Astrocyte of the spinal cord (primary cell): ENCODE measurements around the gene LINC01488.

ENCODE experiments used
- DNase-seq: peaks from one replicate; pipeline ENCODE4 v3.0.0; 2011; ENCODE audit warnings: low read depth, low spot score
- H3K4me3 ChIP-seq: 2 replicates; pipeline ENCODE4 v1.5.1; 2011; ENCODE audit warnings: low read depth, mild to moderate bottlenecking, low read length, moderate library complexity
- in situ Hi-C: cut with HindIII; loops from 2 replicates; pipeline ENCODE4 v1.10.0; 2017; ENCODE audit warnings: low sequenced_read_pairs
- TF ChIP-seq, protein P1 (sequence below): IDR thresholded peaks from 2 replicates; pipeline ENCODE4 v1.5.1; 2012; ENCODE audit warnings: low read depth, mild to moderate bottlenecking, low read length, inconsistent platforms

LINC01488 gene

DNA sequence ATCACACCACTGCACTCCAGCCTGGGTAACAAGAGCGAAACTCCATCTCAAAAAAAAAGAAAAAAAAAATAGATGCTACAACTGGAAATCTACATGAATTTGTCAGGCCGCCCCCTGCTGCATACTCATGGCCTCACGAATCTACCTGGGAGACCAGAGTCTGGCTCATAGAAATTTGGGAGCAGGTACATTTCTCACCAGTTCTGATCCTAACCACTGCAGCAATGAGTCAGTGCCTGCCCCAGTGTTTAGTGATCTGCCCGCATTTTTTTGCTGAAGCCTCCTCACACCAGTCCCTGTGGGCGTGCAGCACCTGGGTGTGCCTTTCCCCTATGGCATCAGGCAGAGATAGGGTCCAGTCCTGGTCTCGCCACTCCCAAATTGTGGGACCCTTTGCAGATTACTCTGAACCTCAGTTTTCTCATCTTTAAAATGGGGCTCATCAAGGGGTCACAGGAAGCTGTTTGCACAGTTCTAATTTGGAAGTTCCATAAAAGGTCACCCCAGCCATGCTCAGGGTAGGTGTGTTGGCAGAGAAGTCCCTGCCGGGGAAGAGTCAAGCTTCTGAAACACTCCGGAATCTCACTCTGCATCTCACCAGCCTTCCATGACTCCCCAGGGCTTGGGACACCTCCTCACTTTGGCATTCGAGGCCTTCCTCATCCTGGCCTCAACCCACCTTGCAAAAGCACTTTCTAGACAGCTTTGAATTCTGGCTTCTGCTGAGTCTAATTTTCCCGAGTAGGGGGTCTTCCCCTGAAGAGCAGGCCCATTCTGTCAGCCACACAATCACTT is 39.3 kb upstream of the LINC01488 start:
- H3K4me3 ChIP-seq: no peak overlapping the region
- DNase-seq: peak; percentile 17
- in situ Hi-C loops: loop anchor here (10.0 kb wide), 1 partner anchor 77 kb away; no protein-coding TSS in a partner anchor
- TF ChIP-seq, protein P1, sequence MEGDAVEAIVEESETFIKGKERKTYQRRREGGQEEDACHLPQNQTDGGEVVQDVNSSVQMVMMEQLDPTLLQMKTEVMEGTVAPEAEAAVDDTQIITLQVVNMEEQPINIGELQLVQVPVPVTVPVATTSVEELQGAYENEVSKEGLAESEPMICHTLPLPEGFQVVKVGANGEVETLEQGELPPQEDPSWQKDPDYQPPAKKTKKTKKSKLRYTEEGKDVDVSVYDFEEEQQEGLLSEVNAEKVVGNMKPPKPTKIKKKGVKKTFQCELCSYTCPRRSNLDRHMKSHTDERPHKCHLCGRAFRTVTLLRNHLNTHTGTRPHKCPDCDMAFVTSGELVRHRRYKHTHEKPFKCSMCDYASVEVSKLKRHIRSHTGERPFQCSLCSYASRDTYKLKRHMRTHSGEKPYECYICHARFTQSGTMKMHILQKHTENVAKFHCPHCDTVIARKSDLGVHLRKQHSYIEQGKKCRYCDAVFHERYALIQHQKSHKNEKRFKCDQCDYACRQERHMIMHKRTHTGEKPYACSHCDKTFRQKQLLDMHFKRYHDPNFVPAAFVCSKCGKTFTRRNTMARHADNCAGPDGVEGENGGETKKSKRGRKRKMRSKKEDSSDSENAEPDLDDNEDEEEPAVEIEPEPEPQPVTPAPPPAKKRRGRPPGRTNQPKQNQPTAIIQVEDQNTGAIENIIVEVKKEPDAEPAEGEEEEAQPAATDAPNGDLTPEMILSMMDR: no peak

DNA sequence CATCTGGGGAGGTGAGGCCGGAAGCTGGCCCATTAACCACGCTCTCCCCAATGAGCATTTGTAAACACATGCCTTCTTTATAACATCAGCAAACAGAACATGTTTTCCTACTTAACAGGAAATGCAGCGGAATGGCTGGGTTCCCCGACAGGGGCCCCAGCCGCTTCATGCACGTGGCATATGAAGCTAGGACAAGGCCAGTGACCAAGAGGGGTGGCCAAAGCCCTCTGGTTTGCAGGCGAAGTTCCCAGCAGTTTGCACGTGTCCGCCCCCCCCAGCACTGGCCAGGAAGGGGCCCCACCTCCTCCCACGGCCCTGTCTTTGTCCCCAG is 38.7 kb upstream of the LINC01488 start:
- TF ChIP-seq, protein P1: no peak
- H3K4me3 ChIP-seq: no peak overlapping the region
- DNase-seq: peak; percentile 62
- in situ Hi-C loops: loop anchor here (10.0 kb wide), 1 partner anchor 78 kb away; no protein-coding TSS in a partner anchor

DNA sequence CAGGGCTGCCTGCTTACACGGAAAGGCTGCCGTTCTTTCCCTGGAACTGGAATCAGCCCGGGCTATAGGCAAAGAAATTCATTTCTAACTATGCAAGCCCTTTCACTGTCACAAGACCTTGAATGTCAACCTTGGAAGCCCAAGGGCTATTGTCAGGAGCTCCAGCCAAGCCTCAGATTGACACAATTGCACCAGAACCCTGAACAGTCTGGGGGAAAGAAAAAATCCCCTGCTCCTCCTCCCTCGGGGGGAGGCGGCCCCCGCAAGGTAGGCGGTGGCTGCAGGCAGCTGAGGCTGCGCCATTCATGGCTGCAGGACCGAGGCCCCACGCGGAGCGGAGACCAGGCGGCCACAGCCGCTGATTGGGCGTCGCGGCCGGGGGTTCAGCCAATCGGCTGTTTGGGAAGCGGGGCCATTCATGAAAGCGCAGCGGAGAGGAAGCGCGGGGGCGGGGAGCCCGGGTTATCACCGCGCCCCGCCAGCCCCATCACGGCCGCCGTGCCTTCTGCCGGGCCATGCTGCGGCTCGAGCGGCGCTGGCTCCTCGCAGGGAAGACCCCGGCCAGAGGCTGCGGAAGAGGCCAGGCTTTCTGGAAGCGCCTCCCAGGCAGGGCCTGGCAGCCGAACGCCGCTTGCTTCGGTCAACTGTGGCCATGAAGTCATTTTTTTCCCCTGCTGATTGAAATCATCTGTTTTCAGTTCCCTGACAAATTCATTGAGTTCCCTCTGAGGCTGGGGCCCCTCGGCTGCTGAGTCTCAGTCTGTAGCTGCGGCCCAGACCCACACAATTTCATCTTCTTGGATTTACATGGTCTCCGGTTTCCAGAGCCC is 38.1 kb upstream of the LINC01488 start:
- DNase-seq: peak; percentile 96
- in situ Hi-C loops: loop anchor here (10.0 kb wide), 1 partner anchor 79 kb away; no protein-coding TSS in a partner anchor
- H3K4me3 ChIP-seq: peak overlapping the region; percentile 27
- TF ChIP-seq, protein P1: no peak

DNA sequence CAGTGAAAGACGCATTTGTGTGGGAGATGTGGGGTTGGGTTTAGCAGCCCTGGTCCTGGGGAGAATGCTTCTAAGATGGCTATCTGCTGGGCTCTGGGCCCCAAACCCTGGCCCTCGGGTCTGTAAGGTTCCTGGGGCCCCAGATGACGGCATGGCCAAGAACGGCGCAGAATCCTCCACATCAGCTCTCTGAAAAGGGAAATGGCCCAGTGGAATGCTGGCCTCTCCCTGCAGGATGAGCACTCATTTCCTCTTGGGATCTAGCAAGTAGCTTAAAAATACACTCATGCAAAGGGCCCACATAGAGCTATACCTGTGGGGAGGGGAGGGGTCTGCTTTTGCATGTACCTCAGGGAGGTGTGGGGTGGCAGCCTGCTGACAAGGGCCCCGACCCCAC is 37.5 kb upstream of the LINC01488 start:
- TF ChIP-seq, protein P1: no peak
- H3K4me3 ChIP-seq: no peak overlapping the region
- DNase-seq: peak; percentile 35

DNA sequence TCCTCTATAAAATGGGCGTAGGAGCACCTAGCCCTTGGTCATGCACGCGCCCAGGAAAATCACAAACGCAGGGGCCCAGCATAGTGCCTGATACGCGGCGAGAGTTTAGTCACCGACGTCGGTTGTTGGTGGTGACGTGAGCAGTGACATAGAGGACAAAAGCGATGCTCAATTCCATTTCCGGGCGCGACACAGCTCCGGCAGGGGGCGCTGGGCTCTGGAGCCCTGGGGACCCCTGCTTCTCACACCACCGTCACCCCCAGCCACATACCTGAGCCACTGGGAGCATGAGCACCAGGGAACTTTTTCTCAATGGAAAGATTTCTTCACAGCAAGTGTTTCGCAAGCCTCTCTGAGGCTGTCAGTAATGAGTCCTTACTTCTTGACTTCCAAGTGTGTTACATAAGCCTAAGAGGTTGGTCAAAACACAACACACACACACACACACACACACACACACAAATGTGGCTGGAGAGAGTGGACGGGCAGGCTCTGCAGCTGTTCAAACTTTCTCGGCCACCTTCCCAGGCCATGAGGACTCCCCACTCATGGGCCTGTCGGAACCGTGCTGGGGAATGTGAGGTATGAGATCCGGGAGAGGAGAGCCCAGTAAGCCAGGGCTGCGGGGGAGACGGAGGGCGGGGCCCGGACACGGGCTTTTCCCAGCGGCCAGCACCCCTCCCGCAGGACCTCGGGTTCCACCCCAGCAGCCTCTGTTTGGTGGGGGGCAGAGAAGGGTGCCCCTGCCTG is 36.9 kb upstream of the LINC01488 start:
- in situ Hi-C loops: loop anchor here (10.0 kb wide), 1 partner anchor 80 kb away; no protein-coding TSS in a partner anchor
- no peak overlapping the region for H3K4me3 ChIP-seq

More for the DNA sequence above, 37.5 kb upstream of the LINC01488 start:
- in situ Hi-C loops: loop anchor here (10.0 kb wide), 1 partner anchor 79 kb away; no protein-coding TSS in a partner anchor

More for the DNA sequence above, 36.9 kb upstream of the LINC01488 start:
- peak; percentile 78 for DNase-seq
- TF ChIP-seq, protein P1: peak; percentile 31
